ENCODE measurements around the gene CCL24. TPM values are rescaled to one million over a fixed set of nuclear protein-coding genes. Genes with fewer than 3 reads are reported as not detected.
A peak's percentile ranks its signal among the peaks of the same experiment; 100 is the strongest.
"Not testable (repeated sequence)": the region's sequence is repeated elsewhere in the genome, so short reads cannot be mapped to it uniquely, and the experiment has no call there.

Gene CCL24
- total RNA-seq, 1 experiment from 2014 or later: not detected

GRCh38 chr7:75836798-75837197 is 23.2 kb upstream of the CCL24 start:
- POLR2A ChIA-PET: no interaction called here
- H3K4me1 ChIP-seq (ENCODE audit: control insufficient read depth, insufficient read depth, low read length): no peaks in the 10 kb centered on the region
- CTCF ChIA-PET: interaction anchor here (0.7 kb wide), 1 partner anchor 98 kb away, joined by 4 read pairs; no protein-coding TSS in a partner anchor
- no peaks in the 10 kb centered on the region for H3K9me3 ChIP-seq (ENCODE audit: control insufficient read depth, insufficient read depth, low read depth, low read length)
- BruUV-seq (replicated peaks): no TSS peak
- H3K27me3 ChIP-seq (ENCODE audit: control insufficient read depth, insufficient read depth, low read length): no peaks in the 10 kb centered on the region
- H3K4me3 ChIP-seq (ENCODE audit: low read depth in 2 of 2, low read length in 2 of 2): no peak overlapping the region
- intact Hi-C loops (cut with micrococcal nuclease; ENCODE audit: unreplicated experiment): no loop called here
- DNase-seq (ENCODE audit: low read depth, low spot score): no peak
- ATAC-seq: no peak
- H3K36me3 ChIP-seq (ENCODE audit: control insufficient read depth, insufficient read depth, low read length): no peaks in the 10 kb centered on the region
- in situ Hi-C loops (cut with HindIII; ENCODE audit: low pct_unique_long_range_greater_than_20kb, low sequenced_read_pairs): no loop called here
- H3K27ac ChIP-seq (ENCODE audit: low read length): no peak overlapping the region
- TF ChIP-seq, protein P1, sequence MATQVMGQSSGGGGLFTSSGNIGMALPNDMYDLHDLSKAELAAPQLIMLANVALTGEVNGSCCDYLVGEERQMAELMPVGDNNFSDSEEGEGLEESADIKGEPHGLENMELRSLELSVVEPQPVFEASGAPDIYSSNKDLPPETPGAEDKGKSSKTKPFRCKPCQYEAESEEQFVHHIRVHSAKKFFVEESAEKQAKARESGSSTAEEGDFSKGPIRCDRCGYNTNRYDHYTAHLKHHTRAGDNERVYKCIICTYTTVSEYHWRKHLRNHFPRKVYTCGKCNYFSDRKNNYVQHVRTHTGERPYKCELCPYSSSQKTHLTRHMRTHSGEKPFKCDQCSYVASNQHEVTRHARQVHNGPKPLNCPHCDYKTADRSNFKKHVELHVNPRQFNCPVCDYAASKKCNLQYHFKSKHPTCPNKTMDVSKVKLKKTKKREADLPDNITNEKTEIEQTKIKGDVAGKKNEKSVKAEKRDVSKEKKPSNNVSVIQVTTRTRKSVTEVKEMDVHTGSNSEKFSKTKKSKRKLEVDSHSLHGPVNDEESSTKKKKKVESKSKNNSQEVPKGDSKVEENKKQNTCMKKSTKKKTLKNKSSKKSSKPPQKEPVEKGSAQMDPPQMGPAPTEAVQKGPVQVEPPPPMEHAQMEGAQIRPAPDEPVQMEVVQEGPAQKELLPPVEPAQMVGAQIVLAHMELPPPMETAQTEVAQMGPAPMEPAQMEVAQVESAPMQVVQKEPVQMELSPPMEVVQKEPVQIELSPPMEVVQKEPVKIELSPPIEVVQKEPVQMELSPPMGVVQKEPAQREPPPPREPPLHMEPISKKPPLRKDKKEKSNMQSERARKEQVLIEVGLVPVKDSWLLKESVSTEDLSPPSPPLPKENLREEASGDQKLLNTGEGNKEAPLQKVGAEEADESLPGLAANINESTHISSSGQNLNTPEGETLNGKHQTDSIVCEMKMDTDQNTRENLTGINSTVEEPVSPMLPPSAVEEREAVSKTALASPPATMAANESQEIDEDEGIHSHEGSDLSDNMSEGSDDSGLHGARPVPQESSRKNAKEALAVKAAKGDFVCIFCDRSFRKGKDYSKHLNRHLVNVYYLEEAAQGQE (IDR thresholded peaks at IDR 0.05; ENCODE audit: insufficient read depth in 1 of 2, low read depth in 2 of 2, low read length in 1 of 2): no peak
- TF ChIP-seq POLR2AphosphoS5 (IDR thresholded peaks at IDR 0.05; ENCODE audit: low read depth, low read length) (no peak), TCF7L2 (IDR thresholded peaks at IDR 0.05; ENCODE audit: low read depth, low read length) (no peak), SIN3A (IDR thresholded peaks at IDR 0.05; ENCODE audit: borderline replicate concordance, insufficient read depth, low read depth, low read length) (no peak)
- TF ChIP-seq, protein P2, sequence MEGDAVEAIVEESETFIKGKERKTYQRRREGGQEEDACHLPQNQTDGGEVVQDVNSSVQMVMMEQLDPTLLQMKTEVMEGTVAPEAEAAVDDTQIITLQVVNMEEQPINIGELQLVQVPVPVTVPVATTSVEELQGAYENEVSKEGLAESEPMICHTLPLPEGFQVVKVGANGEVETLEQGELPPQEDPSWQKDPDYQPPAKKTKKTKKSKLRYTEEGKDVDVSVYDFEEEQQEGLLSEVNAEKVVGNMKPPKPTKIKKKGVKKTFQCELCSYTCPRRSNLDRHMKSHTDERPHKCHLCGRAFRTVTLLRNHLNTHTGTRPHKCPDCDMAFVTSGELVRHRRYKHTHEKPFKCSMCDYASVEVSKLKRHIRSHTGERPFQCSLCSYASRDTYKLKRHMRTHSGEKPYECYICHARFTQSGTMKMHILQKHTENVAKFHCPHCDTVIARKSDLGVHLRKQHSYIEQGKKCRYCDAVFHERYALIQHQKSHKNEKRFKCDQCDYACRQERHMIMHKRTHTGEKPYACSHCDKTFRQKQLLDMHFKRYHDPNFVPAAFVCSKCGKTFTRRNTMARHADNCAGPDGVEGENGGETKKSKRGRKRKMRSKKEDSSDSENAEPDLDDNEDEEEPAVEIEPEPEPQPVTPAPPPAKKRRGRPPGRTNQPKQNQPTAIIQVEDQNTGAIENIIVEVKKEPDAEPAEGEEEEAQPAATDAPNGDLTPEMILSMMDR (IDR thresholded peaks at IDR 0.05): no peak

DNA sequence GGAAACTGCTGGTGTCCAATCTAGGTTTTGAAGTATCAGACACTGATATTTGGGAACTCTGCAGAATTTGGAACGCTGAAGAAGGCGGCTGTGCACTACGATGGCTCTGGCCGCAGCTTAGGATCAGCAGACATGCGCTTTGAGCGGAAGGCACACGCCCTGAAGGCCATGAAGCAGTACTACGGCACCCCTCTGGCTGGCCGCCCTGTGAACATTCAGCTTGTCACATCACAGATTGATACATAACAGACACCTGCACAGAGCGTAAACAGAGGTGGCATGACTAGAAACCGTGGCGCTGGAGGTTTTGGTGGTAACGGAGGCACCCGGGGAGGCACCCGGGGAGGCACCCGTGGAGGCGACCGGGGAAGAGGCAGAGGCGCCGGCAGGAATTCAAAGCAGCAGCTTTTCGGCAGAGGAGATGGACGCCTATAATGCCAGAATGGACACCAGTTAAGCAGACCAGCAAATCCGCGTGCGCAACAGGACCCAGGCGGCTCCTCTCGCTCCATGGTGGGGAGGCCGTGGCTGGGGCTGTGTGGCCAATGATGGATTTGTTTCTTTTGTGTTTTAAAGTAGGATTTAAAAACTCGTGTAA is 22.2 kb upstream of the CCL24 start:
- Histone ChIP-seq H3K36me3 (ENCODE audit: control insufficient read depth, insufficient read depth, low read length) (no peaks in the 10 kb centered on the region), H3K27ac (ENCODE audit: low read length) (no peak overlapping the region), H3K9me3 (ENCODE audit: control insufficient read depth, insufficient read depth, low read depth, low read length) (no peaks in the 10 kb centered on the region), H3K4me1 (ENCODE audit: control insufficient read depth, insufficient read depth, low read length) (no peaks in the 10 kb centered on the region), H3K27me3 (ENCODE audit: control insufficient read depth, insufficient read depth, low read length) (no peaks in the 10 kb centered on the region), H3K4me3 (ENCODE audit: low read depth in 2 of 2, low read length in 2 of 2) (no peak overlapping the region)
- in situ Hi-C loops (cut with HindIII; ENCODE audit: low pct_unique_long_range_greater_than_20kb, low sequenced_read_pairs) (no loop called here), intact Hi-C loops (cut with micrococcal nuclease; ENCODE audit: unreplicated experiment) (no loop called here)
- ChIA-PET POLR2A (no interaction called here), CTCF (no interaction called here)
- TF ChIP-seq SIN3A (IDR thresholded peaks at IDR 0.05; ENCODE audit: borderline replicate concordance, insufficient read depth, low read depth, low read length) (no peak), TCF7L2 (IDR thresholded peaks at IDR 0.05; ENCODE audit: low read depth, low read length) (no peak), POLR2AphosphoS5 (IDR thresholded peaks at IDR 0.05; ENCODE audit: low read depth, low read length) (no peak)
- TF ChIP-seq, protein P1 (IDR thresholded peaks at IDR 0.05; ENCODE audit: insufficient read depth in 1 of 2, low read depth in 2 of 2, low read length in 1 of 2): no peak
- TF ChIP-seq, protein P2 (IDR thresholded peaks at IDR 0.05): no peak
- no TSS peak for BruUV-seq (replicated peaks)
- ATAC-seq (no peak), DNase-seq (ENCODE audit: low read depth, low spot score) (no peak)

- peak; percentile 55; the same call in 1 of the 2 replicates for ATAC-seq
- H3K4me3 ChIP-seq (ENCODE audit: low read depth in 2 of 2, low read length in 2 of 2); H3K27me3 ChIP-seq (ENCODE audit: control insufficient read depth, insufficient read depth, low read length); H3K36me3 ChIP-seq (ENCODE audit: control insufficient read depth, insufficient read depth, low read length); H3K27ac ChIP-seq (ENCODE audit: low read length); intact Hi-C loops (cut with micrococcal nuclease; ENCODE audit: unreplicated experiment); BruUV-seq (replicated peaks); H3K9me3 ChIP-seq (ENCODE audit: control insufficient read depth, insufficient read depth, low read depth, low read length); DNase-seq (ENCODE audit: low read depth, low spot score); CTCF ChIA-PET; in situ Hi-C loops (cut with HindIII; ENCODE audit: low pct_unique_long_range_greater_than_20kb, low sequenced_read_pairs); POLR2A ChIA-PET; H3K4me1 ChIP-seq (ENCODE audit: control insufficient read depth, insufficient read depth, low read length): not testable (repeated sequence)
Observed at GRCh38 chr7:75833662-75834061, 20.1 kb upstream of the CCL24 start.
